GM08714 (cell line): Measurements from ENCODE around the gene PDE11A.
"Not testable (repeated sequence)": the region's sequence is repeated elsewhere in the genome, so short reads cannot be mapped to it uniquely, and the experiment has no call there.

ENCODE experiments used
- H3K4me3 ChIP-seq: fragments of 200-500 bp; sonication (Bioruptor generic); 2 replicates; pipeline ENCODE4 v1.5.1; 2014; ENCODE audit warnings: mild to moderate bottlenecking, low read length, inconsistent platforms
- ZNF274 ChIP-seq: IDR thresholded peaks from 2 replicates; pipeline ENCODE4 v1.6.1; 2012; ENCODE audit warnings: mild to moderate bottlenecking, low read depth, low read length

The PDE11A gene

GRCh38 chr2:178093471-178093870 is 20.9 kb upstream of the PDE11A start:
- no peak overlapping the region for H3K4me3 ChIP-seq
- TF ChIP-seq ZNF274 = no peak

GRCh38 chr2:178088774-178089270 is 16.2 kb upstream of the PDE11A start:
- no peak overlapping the region for H3K4me3 ChIP-seq
- no peak for TF ChIP-seq ZNF274

- H3K4me3 ChIP-seq = no peak overlapping the region
- TF ChIP-seq ZNF274 = no peak
Measured at GRCh38 chr2:178084273-178084672, 11.7 kb upstream of the PDE11A start.

GRCh38 chr2:178082408-178083045 is 9.9 kb upstream of the PDE11A start:
- no peak overlapping the region for H3K4me3 ChIP-seq
- no peak for TF ChIP-seq ZNF274

DNA sequence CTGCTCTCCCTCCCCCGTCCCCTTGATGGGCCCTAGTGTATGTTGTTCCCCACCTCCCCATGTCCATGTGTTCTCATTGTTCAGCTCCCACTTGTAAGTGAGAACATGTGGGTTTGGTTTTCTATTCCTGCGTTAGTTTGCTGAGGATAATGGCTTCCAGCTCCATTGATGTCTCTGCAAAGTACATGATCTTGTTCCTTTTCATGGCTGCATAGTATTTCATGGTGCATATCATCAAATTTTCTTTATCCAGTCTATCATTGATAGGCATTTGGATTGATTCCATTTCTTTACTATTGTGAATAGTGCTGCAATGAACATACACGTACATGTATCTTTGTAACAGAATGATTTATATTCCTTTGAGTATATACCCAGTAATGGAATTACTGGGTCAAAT is 6.7 kb upstream of the PDE11A start:
- not testable (repeated sequence) for H3K4me3 ChIP-seq

DNA sequence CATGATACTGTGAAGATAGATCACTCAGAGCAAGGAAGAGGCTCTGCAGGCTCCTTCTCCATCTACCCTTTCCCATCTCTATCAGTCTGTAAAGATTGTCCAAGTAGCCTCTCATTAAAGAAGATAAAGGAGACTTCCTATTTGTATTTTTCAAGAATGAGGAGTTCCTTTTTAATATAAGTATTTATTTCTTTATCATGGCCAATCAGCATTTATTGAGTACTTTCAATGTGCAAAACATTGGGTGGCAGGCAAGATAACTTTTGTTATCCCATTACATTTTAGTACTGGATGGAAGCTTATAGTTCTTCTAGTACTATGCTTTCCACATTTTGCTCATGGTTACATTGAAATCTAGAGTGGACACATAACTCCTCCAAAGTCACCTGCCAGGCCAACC is 3.6 kb upstream of the PDE11A start:
- TF ChIP-seq ZNF274 = no peak
- H3K4me3 ChIP-seq = no peak overlapping the region

- H3K4me3 ChIP-seq = no peak overlapping the region
- TF ChIP-seq ZNF274 = no peak
Measured at GRCh38 chr2:178075006-178075326, 2.4 kb upstream of the PDE11A start.

DNA sequence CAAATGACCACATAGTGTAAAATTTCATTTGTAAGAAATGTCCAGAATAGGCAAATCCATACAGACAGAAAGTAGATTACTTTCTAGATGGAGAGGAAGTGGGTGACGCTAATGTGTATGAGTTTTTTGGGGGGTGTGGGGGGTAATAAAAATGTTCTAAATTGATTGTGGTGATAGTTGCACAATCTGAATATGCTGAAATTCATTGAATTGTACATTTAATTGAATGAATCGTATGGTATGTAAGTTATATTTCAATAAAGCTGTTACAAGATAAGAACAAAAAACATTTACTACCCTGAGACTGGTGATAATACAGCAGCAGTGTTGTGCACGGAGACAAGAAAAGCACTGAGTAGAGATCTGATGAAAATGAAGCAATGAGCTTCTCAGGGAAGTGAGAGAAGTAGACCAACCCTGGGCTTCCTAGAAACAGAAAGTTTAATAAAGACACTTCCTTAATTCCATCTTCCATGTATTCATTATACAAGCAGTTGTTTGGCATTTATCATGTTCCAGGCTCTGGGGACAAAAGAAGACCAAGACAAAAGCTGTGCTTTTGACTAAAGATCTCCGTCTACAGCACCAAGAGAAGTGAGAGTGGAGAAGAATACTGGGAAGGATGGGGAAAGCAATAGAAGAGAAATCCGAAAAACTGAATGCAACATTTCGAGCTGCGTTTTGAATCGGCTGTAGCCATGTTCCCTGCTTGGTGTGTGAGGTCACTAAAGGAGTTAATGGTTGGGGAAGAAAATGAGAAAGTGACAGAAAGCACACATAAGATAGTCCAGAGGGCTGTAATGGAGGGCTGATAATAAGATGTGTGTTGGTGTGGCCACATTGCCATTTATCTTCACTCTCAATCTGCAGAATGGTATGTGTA is 1.8 kb upstream of the PDE11A start:
- H3K4me3 ChIP-seq = no peak overlapping the region
- no peak for TF ChIP-seq ZNF274

DNA sequence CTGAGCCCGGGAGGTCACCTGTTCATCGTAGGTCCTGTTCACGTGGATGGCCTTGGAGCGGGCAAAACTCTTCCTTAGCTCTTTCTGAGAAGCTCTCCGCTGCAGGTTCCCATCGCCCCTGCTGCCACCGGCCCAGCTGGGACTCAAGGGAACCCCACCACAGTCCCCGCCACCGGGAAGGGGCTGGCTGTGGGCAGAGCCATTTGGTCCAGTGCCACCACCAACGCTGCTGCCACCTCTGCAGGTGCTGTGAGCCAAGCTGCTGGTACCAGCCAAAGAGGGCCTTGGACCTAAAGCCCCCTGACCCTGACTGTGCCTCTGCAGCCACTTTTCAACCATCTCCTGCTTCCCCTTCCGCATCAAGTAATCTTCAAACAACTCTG is 586 bp downstream of the PDE11A start:
- TF ChIP-seq ZNF274 = no peak
- H3K4me3 ChIP-seq = no peak overlapping the region

- no peak for TF ChIP-seq ZNF274
- H3K4me3 ChIP-seq = no peak overlapping the region
Measured at GRCh38 chr2:178070824-178071223, 1.8 kb downstream of the PDE11A start.

DNA sequence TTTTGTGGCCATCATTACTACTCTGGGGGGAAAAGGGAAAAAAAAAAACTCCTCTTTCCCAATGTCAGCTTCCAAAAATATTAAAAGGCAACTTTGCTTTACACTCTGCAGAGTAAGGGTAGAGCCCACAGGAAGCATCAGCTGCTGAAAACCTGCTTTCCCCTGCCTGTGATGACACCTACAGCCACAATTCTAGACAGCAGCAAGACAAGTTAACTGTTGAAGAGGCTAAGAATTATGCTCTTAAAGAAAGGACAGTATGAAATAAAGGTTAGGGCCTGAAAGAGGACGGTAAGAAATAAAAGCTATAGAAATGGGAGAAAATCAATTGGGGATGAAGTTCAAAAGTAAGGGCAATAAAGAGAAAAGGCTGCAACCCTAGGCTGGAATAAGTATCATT is 3.0 kb downstream of the PDE11A start:
- no peak for TF ChIP-seq ZNF274
- H3K4me3 ChIP-seq = no peak overlapping the region

DNA sequence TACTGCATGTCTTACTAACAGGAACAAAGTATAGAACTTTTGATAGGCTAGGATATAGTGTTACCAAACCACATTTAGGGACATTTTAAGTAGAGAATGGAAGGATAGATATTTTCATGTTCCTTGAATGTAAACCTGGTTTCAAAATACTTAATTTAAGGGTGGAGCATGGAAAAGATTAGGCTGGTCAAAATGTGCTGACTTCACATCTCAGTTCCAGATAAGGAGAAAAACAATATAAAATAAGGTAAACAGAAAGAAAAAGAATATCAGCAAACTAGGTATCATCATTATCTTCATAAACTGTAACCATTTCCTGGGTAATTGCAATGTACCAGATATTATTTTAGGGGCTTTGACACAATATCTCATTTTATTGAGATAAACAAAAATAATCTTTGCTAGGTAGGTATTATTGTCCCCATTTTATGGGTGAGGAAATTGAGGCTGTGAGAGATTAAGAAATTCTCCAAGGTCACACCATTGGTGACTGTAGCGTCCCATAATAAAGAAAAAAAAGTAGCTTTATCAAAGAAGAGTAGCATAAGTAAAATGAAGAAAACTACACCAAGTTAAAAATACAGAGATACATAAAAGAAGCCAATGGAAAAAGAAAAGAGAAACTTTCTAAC is 3.6 kb downstream of the PDE11A start:
- no peak for TF ChIP-seq ZNF274
- no peak overlapping the region for H3K4me3 ChIP-seq

DNA sequence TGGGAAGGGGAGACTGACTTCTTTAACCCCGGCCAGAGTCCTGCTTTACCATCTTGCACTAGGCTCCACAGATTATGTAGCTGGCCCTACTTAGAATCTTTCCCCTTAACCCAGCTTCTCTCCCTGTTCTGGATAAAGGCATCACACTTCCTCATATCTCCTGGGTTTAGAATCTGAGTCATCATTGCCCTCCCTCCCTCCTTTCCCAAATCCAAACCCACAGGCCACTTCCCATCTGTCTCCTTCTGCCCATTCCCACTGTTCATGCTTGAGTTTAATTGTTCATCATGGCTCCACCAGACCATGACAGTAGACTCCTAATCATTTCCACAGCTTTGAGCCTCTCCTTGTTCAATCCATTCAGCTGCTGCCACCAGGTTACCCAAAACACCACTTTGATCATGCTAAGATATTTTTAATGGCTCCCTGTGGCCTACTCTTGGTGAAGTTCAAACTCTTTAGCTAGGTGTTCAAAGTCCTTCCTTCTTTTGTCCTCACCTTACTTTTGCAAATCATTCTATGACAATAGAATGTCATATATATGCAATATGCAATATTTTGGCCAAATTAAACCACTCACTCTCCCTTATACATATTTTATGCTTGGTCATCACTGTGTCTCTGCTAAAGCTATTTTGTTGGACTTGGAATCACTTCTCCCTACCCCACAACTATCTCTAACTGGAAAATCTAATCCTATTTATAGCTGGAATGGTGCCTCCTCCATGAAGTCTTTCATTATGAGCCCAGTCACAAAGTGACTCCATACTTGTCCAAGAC is 5.5 kb downstream of the PDE11A start:
- TF ChIP-seq ZNF274 = no peak

GRCh38 chr2:178066324-178066723 is 6.3 kb downstream of the PDE11A start:
- H3K4me3 ChIP-seq = no peak overlapping the region
- TF ChIP-seq ZNF274 = no peak

More for the DNA sequence above, 5.5 kb downstream of the PDE11A start:
- H3K4me3 ChIP-seq = no peak overlapping the region
